GM19463 (cell line): ENCODE measurements around the gene NPAS1.

Experiments
- ATAC-seq: cut with Tn5 transposase; IDR thresholded peaks from one replicate; pipeline ENCODE4 v1.9.1; 2021; ENCODE audit warnings: mild to moderate bottlenecking, moderate library complexity; ENCODE audit not compliant: unreplicated experiment

Gene NPAS1, protein sequence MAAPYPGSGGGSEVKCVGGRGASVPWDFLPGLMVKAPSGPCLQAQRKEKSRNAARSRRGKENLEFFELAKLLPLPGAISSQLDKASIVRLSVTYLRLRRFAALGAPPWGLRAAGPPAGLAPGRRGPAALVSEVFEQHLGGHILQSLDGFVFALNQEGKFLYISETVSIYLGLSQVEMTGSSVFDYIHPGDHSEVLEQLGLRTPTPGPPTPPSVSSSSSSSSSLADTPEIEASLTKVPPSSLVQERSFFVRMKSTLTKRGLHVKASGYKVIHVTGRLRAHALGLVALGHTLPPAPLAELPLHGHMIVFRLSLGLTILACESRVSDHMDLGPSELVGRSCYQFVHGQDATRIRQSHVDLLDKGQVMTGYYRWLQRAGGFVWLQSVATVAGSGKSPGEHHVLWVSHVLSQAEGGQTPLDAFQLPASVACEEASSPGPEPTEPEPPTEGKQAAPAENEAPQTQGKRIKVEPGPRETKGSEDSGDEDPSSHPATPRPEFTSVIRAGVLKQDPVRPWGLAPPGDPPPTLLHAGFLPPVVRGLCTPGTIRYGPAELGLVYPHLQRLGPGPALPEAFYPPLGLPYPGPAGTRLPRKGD

DNA sequence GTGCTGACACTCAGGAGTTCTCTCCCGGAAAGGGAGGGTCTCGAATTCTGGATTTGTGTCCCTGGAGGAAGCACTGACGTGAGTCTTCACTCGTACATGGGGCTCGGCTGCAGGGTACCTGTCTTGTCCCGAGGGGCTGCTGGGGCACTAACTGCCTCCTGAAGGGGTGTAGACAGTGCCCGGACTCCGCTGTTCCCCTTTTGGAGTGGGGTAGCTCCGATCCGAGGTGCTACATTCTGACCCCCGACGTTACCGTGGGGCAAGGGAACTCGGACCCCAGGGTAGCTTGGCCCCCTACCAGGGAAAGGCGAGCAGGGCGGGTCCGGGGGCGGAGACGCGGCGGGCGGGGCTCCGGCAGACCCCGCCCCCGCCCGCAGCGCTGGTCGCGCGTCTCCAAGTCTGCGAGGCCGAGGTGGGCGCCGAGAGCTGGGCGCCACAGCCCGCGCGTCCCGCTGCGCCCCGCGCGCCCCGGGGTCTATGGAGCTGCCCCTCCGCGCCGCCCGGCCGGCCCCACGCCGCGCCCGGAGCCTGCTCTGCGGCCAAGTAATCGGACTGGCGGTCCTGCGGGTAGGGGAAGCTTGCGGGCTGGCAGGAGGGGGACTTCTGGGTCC is at the start of gene NPAS1:
Gene NPAS1 (plus strand): TSS at position 407 of the 611 bp plus-strand sequence. CDS start 1,211 bp downstream, outside the sequence.
- no peak for ATAC-seq

DNA sequence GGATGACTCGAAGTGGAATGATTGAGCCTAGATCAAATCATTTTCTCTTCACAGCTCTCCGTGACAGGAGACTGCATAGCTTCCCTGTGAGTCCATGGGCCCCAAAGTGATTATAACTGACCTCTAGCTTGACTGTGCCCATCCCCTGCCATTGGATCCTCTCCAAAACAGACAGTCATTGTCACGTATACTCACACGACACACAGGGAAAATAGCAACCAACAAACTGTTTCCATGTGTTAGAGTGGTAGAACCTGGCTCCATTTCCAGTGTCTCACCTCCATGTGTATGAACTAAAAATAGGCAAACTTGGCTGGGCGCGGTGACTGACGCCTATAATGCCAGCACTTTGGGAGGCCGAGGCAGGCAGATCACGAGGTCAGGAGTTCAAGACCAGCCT is 48.8 kb upstream of the NPAS1 start:
- no peak for ATAC-seq

DNA sequence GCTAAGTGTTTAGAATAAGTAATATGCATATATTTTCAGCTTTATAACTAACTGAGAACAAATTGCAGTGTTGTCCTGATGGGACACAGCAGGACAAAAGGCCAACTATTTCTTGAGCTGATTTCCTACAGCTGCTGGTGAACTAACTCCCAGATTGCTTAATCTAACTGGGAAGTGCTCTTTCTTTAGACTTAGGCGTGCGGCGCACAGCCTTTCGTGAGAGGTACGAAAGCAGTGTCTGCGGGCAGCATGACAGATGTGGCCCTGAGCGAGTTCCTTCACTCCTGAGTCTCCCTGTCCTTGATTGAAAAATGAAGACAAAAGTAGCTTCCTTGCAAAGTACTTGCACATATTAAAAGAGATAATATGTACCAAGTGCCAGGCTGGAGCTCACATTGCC is 47.3 kb upstream of the NPAS1 start:
- ATAC-seq, result no peak

DNA sequence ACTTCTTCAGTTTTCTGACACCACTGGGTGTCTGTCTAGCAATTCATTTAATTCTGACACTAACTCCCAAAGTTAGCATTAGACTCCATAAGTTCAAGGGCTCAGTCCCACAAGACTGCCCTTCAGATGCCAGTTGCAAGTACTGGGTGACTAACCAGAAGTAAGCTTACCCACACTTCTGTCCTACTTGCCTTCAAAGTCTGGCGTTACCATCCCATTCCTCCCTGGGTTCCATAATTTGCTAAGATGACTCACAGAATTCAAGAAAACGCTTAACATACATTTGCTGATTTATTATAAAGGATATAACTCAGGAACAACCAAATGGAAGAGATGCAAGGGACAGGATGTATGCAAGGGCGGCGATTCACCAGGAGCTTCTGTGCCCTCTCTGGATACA is 45.5 kb upstream of the NPAS1 start:
- ATAC-seq, result no peak

DNA sequence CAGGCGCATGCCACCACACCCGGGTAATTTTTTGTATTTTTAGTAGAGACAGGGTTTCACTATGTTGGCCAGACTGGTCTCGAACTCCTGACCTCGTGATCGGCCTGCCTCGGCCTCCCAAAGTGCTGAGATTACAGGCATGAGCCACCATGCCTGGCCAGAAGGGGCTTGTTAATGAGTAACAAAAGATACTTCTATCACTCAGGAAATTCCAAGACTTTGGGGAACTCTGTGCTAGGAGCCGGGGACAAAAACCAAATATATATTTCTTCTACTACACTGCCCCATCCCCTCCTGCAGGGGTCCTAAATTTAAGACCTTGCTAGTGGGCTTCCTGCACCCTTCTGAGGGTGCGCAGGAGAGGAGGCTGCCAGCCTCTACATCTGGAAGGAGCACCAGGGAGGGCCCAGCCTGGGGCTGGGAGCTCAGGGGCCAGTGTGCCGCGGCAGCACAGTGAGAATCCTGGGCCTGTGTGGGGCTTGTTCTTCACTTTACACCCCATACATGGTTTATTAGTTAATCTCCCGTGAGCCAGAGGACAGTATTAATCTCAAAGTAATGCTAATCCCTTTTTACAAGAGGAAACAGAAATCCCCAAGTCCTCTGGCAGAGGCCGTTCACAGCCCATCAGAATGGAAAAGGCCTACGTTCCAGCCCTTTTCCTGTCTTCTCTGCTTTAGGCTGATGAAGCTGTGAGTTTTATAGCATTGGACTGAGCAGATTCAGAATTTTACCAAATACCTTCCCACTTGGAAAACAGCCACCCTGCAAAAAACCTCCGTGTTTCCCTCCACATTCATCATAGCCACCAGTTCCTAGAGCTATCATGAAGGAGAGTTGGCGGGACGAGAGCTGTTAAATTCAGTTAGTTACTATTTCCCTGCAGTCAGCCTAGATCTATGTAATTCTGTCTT is 44.4 kb upstream of the NPAS1 start:
- no peak for ATAC-seq

DNA sequence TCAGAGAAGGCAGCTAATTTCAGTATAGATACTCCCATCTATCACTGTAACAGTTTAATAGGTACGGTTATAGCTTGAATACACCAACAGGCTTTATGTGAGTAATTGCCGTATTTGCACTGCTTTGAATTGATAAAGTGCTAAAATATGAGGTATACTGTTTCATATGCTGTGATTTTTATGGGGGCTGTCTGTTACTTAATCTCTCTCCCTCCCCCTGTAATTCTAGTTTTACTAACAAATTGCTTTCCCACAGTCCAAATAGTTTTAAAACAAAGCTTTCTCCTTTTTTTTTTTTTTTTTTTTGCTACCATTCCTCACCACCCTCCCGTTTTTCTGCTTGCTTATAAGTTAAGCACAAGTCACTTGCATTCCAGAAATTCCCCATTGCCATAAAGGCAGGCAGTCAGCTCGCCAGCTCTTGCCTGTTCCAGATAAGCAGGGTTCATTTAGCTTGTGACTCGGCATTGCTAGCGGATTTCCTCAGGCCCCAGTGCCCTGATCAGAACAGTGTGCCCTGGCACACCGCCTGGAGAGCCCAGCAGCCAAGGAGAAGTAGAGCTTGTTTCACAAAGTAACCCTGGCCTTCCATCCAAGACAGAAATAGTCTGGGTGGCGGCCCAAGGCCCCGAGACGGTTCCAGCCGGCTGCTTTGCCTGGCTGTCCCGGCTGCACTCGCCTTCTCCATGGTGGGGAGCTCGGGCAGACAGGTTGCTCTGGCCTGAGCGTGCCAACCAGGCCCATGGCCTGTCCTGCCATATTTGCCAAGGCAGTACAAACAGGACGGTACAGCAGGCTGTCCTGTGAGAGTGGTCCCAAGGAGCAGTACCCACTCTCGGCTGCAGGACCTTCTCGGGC is 43.5 kb upstream of the NPAS1 start:
- ATAC-seq, result no peak

DNA sequence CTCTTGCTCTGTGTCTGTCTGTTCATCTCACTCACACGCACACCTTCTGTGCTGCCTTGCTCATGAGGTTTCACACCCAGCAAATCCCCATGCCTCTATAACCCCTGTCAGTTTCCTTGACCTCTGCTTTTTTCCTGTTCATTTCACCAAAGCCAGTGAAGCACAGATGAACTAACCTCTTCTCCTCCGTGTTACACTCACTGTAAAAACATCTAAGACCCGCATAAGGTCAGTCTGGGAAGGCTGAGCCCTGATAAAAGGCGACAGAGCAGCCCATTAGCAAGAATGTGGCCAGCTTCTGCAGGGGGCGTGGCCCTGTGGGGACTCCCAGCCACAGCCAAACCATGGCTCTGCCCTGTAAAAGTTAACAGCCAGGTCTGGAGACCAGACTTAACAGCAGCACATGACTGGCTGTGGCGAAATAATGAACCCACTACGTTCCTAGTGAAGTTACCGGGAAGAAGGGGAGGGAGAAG is 42.8 kb upstream of the NPAS1 start:
- no peak for ATAC-seq

DNA sequence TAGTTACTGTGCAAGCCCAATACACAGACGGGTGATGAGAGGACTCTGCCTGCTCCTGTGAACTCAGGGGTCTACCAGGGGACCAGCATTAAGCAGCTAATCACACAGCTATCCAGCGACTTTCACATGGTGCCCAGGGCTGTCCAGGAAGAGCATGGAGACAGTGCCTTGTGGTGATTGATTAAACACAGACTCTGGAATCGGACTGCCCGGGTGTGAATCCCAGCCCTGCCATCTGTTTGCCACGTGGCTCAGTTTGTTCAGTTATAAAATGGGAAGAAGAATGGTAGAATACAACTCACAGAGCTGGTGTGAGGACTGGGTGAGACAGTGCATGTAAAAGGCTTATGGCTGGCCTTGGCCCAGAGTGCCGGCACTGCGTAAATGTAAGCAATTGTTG is 42.1 kb upstream of the NPAS1 start:
- no peak for ATAC-seq

DNA sequence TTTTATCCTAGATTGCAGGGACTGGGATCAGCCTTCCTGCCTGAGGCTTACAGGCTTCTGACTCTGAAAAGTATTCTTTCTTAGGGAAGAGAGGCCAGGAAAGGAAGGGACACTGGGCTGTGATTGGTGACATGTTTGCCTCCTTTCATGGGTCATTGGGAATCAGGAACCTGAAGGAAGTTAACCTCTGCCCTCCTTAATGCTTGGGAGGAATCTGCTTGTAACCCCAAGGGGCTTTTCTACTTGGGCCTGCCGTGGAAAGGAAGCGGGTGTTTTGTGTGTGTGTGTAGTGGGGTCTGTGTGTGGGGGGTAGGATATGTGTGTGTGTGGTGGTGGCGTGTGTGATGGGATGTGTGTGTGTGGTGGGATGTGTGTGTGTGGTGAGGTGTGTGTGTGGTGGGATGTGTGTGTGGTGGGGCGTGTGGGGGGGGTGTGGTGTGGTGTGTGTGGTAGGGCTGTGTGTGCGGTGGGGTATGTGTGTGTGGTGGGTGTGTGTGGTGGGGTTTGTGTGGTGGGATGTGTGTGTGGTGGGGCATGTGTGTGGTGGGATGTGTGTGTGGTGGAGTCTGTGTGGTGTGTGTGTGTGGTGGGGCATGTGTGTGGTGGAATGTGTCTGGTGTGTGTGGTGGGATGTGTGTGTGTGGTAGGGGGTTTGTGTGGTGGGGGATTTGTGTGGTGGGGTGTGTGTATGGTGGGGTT is 41.3 kb upstream of the NPAS1 start:
- ATAC-seq, result no peak

DNA sequence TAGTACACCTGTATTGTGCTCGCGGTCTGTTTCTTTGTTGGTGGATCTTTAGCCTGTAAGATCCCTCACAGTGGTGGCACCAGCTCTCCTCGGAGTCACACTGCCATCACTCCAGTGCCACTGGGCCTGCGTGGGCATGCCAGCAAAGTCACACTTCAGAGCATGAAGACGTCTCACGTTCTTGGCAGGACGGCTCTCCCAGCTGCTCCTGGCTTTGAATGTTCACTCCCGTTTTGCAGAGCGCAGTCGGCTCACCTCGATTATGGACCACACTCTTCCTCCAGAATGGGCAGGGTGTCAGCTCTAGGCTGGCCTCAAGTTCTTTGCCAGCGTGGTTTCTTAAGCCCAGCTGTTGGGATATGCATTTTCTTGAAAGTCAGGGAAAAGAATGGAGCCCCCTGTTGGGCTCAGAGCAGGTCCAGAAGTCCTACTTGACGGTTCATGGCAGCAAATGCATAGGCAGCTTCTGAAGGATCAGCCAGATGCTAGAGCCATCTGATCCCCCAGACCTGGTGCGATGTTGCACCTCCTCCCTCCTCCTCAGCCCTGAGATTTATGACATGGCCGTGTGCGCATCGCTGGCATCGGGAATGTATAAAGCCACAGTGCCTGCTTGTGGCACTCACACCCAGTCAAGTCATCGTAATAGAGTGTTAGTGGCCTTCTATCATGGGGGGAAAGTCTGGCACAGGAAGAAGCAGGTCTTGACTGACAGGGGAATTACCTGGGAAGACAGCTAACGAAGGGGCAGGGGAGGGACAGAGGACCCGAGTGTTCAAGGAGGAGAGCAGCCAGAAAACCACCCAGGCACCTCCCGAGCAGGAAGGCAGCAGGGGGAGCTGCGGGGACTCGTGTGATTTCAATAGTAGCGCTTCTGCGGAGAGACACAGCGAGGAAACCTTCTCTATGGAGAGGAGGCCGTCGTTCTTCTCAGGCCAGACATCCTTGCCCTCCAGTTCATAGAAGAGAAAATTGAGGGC is 40.2 kb upstream of the NPAS1 start:
- ATAC-seq, result no peak

DNA sequence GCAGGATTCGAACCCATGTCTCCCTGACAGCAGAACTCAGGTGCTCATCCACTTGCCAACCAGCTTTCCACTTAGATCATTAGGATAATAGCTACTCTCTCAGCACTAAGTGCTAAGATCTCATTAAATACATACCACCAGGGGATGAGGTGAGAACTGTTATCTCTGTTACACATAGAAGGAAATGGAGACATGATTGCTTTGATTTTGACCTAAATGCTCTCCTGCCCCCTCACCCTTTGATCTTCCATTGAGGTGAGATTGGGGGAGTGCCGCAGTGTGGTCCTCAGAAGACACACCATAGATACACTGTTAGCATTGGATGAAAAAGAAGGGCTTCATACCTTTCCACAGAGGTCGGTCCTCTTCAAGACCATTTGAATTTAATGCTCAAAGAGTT is 38.9 kb upstream of the NPAS1 start:
- ATAC-seq, result no peak

DNA sequence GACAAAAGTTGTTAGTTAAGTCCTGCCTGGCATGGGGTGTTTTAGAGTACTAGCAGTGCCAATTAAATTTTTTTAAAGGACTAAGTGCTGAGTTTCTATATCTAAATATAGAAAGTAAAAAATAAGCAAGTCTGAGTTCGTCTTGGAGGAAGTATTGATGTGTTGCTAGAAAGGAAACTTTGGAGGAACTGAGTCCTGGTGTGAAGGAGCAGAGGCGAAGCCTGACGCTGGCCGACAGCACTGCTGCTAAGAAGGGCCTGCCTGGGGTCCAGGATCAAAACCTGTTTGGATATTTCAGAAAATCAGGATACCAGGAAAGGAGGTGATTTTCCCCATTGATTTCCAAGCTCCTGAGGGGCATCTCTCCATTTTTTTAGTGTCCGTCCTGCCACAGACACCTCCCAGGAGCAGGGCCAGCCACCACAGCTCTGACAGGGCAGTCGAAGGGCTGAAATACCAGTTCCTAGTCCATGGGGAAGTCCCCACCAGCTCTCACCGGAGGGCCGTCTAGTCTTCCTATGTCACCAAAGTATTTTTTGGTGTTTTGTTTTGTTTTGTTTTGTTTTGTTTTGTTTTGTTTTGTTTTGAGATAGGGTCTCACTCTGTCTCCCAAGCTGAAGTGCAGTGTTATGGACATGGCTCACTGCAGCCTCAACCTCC is 38.2 kb upstream of the NPAS1 start:
- no peak for ATAC-seq

DNA sequence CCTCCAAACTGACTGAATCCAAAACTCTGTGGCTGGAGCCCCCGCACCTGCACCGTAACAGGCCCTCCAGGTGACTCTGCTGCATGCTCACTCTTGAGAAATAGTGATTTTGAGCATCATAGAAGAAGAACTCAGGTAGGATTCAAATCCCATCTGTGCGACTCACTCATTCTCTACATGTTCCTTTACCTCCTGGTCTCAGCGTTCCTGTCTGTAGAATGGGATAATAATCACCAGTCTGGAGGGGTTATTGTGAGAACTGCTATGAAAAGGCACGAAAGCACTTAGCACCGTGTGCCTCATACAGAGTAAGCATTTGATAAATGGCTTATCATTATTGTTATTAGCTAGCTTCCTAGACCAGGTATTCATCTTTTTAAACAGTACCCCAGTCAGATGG is 36.5 kb upstream of the NPAS1 start:
- ATAC-seq, result no peak

DNA sequence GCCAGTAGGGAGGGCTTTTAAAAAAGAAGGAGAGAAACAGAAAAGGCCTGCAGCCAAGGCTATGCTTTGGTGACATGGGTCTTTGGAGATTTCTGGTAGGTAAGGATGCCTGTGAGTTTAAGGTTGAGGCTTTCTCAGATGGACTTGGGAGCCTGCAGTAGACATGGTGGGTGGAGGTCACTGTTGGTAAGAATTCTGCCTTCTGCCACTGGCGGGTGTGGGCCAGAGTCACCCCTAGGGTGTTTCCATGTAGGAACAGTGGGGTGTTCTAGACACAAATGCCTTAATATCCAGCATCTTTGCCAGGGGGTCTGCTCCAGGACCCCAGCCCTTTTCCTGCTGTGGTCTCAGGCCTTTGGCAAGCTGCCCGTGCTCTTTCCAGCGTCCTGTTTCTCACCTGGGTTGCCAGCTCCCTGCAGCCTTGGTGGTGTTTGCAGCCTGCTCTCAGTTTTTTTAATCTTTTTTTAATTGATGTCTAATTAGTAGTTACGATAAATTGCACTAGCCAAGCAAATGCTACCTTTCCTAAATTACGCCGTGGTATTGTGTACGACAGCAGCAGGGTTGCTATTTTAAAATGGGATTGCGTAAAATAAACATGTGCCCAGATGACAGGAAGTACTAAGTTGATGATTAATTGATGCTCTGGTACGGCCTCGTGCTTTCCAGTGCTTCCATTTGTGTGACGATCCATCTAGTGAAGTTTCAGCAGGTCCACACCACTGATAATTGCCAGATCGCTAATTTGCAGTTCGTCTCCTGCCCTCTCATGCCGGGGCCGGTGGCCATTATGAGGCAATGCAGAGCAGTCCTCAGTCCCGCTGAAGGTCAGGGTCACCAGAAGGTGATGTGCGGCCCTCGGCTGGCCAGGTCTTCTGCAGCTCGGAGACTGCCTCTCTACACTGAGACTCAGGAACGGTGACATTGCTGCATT is 35.3 kb upstream of the NPAS1 start:
- no peak for ATAC-seq

DNA sequence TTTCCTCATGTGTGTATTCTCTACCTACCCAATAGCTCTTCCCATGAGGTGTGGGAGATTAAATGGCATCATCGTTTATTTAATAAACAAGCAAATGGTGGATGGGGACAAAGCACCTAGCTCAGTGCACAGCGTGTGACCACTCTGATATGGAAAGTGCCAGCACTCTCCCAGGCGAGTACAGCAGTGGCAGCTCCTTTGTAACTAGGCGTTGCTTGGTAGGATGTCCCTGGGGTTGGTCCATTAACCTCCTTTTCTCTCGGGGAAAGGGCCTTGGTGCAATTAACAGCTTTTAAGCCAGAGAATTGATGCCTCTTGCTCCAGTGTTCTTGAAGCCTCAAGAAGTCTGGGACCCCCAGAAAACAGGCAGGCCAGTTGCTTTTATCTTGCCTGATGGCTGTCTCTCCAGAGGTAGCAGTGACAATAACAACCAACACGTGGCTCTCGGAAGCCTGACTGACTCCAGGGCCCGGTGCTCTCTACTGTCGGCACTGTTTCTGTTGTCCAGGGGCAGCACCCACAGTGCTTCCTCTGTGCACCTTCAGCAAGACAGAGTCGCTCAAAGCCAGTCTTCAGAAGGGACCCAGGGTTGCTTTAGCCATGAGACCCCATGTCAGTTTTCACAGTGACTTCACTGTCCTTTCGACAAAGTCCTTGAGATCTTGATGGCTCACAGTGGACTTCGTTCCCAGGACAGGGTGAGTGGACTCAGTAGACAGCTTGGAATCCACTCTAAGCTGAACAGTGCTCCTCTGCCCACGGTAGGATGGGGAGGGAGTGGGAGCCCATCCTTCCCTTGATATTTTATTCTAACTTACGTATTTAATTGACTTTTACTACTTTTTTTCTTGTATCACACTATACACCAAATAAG is 33.9 kb upstream of the NPAS1 start:
- ATAC-seq, result no peak
